Neutrophil (primary cell): ENCODE measurements around the gene PMAIP1.
A peak's percentile ranks its signal among the peaks of the same experiment; 100 is the strongest.
"Not testable (repeated sequence)": the region's sequence is repeated elsewhere in the genome, so short reads cannot be mapped to it uniquely, and the experiment has no call there.

ENCODE experiments used
- H3K27ac ChIP-seq: fragments of 200-600 bp; sonication (generic); 2 replicates; pipeline ENCODE4 v1.5.1; 2016; ENCODE audit warnings: mild to moderate bottlenecking, moderate library complexity
- H3K27me3 ChIP-seq: fragments of 200-600 bp; sonication (generic); 2 replicates; pipeline ENCODE4 v1.6.0; 2016; ENCODE audit warnings: mild to moderate bottlenecking
- H3K36me3 ChIP-seq: fragments of 200-600 bp; sonication (generic); 2 replicates; pipeline ENCODE4 v1.5.1; 2017
- H3K4me1 ChIP-seq, 2 experiments: fragments of 200-600 bp in 1 of 2; sonication (generic) in 1 of 2; 1 replicate in 1 of 2; 2 replicates in 1 of 2; pipeline versions ENCODE4 v1.5.1 to v1.6.1; 2013 to 2016; ENCODE audit warnings: low read depth in 1 of 2, low read length in 1 of 2, mild to moderate bottlenecking in 1 of 2, moderate library complexity in 1 of 2; ENCODE audit not compliant: control insufficient read depth in 1 of 2, insufficient read depth in 1 of 2
- H3K4me3 ChIP-seq, 2 experiments: fragments of 200-600 bp in 1 of 2; sonication (generic) in 1 of 2; 1 replicate in 1 of 2; 2 replicates in 1 of 2; pipeline ENCODE4 v1.5.1; 2013 to 2016; ENCODE audit warnings: low read depth in 1 of 2, low read length in 1 of 2, mild to moderate bottlenecking in 1 of 2, moderate library complexity in 1 of 2
- H3K9me3 ChIP-seq: fragments of 200-600 bp; sonication (generic); 2 replicates; pipeline ENCODE4 v1.5.1; 2016
- TF ChIP-seq, protein P1 (sequence below): fragments of 200-600 bp; sonication (generic); IDR thresholded peaks from 2 replicates; pipeline ENCODE4 v1.5.1; 2016; ENCODE audit warnings: antibody characterized with exemption

PMAIP1 gene

DNA sequence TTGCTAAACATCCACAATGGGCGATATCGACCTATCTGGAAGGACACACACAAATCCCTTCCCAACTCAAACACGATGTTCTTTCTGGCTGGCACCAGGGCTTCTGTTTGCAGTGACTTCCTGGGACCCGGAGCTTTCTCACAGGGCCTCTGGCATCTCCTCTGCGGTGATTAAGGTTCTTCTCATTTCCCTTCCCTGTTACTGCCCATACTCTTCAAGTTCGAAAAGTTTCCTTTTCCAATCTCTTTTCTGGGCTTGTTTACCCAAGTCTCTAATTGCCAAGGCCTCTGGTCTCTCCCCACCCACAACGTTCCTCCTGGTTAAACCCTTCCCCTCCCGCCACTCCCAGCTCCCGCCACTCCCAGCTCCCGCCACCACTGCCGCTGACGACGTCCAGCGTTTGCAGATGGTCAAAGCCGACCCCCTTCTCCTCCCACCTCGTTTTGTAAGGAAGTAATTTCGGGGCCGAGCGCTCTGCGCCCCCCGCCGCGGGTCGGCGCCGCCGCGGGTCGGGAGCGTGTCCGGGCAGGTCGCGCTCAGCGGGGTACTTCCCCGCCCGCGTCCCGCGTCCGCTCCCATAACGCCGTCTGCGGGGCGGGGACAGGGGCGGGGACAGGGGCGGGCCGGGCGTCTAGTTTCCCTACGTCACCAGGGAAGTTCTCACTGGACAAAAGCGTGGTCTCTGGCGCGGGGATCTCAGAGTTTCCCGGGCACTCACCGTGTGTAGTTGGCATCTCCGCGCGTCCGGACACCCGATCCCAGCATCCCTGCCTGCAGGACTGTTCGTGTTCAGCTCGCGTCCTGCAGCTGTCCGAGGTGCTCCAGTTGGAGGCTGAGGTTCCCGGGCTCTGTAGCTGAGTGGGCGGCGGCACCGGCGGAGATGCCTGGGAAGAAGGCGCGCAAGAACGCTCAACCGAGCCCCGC is at the start of gene PMAIP1:
Gene PMAIP1 (plus strand): TSS at position 699 of the 924 bp plus-strand sequence. CDS start 182 bp downstream, at position 881.
- Histone ChIP-seq H3K4me1 (peaks cover 29 to 35% of the 10 kb centered on the region in 2 experiments), H3K27me3 (no peaks in the 10 kb centered on the region), H3K4me3 (peak within 1 kb of the TSS; percentile 80 to 97), H3K9me3 (no peaks in the 10 kb centered on the region), H3K27ac (peak within 1 kb of the TSS; percentile 93), H3K36me3 (peaks cover 6% of the 10 kb centered on the region)
- TF ChIP-seq, protein P1, sequence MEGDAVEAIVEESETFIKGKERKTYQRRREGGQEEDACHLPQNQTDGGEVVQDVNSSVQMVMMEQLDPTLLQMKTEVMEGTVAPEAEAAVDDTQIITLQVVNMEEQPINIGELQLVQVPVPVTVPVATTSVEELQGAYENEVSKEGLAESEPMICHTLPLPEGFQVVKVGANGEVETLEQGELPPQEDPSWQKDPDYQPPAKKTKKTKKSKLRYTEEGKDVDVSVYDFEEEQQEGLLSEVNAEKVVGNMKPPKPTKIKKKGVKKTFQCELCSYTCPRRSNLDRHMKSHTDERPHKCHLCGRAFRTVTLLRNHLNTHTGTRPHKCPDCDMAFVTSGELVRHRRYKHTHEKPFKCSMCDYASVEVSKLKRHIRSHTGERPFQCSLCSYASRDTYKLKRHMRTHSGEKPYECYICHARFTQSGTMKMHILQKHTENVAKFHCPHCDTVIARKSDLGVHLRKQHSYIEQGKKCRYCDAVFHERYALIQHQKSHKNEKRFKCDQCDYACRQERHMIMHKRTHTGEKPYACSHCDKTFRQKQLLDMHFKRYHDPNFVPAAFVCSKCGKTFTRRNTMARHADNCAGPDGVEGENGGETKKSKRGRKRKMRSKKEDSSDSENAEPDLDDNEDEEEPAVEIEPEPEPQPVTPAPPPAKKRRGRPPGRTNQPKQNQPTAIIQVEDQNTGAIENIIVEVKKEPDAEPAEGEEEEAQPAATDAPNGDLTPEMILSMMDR: peak; percentile 51

DNA sequence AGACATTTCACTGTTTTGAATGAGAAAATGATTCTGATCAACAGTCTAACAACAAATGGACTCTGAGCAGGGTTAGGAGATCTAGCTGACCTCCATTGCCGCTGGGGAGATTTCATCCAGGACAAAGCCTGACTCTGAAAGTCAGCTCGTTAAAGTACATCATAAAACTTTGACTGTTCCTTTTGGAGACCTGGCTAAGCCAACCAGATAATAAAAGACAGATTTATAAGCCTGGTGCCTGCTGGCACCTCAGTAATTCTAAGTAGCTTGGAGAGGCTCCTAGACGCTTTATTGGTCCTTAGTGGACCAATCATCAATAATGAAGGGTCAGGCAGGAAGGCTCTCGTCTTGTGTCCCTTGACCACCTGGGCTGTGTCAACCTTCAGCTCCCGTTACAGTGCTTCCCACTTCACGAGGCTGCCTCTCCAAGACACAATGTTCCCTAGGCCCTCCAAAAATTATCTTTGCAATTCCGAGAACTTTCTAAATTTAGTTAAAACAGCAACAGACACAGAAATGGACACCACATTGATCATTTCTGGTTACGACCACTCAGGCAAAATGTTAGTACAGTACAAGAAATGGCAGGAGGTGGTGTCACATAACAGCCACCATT is 47.9 kb upstream of the PMAIP1 start:
- H3K27me3 ChIP-seq: no peaks in the 10 kb centered on the region
- no peak overlapping the region for H3K4me3 ChIP-seq
- H3K9me3 ChIP-seq: no peaks in the 10 kb centered on the region
- TF ChIP-seq, protein P1: no peak
- H3K27ac ChIP-seq: no peak overlapping the region
- no peaks in the 10 kb centered on the region for H3K36me3 ChIP-seq
- no peaks in the 10 kb centered on the region for H3K4me1 ChIP-seq

GRCh38 chr18:59852548-59852947 is 47.2 kb upstream of the PMAIP1 start:
- H3K27ac ChIP-seq: no peak overlapping the region
- TF ChIP-seq, protein P1: no peak
- H3K9me3 ChIP-seq: no peaks in the 10 kb centered on the region
- no peaks in the 10 kb centered on the region for H3K36me3 ChIP-seq
- H3K4me1 ChIP-seq: peaks cover 0 to 3% of the 10 kb centered on the region in 2 experiments
- H3K27me3 ChIP-seq: no peaks in the 10 kb centered on the region
- H3K4me3 ChIP-seq: no peak overlapping the region

DNA sequence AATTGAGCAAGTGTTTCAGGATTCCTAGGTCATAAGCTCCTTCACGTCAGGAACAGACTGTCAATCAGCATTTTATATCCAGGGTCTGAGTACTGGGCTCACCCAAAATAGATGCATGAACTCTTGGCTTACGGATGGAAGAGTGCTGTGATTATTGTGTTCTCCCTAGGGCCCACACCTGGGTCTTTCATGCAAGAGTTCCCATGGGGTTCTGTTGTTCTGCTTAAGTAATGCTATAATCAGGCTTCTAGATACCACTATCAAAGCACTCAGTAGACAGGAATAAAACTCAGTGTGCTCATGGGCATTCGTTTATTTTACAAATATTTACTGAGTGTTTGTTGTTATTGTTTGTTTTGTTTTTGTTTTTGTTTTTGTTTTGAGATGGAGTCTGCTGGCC is 46.4 kb upstream of the PMAIP1 start:
- Histone ChIP-seq H3K27me3 (no peaks in the 10 kb centered on the region), H3K4me1 (peaks cover 0 to 8% of the 10 kb centered on the region in 2 experiments), H3K4me3 (no peak overlapping the region), H3K27ac (no peak overlapping the region), H3K9me3 (no peaks in the 10 kb centered on the region), H3K36me3 (no peaks in the 10 kb centered on the region)
- TF ChIP-seq, protein P1: no peak

- not testable (repeated sequence) for H3K4me1 ChIP-seq, H3K27ac ChIP-seq, H3K36me3 ChIP-seq, H3K27me3 ChIP-seq, H3K9me3 ChIP-seq, H3K4me3 ChIP-seq
Observed at GRCh38 chr18:59853988-59854387, 45.8 kb upstream of the PMAIP1 start.

DNA sequence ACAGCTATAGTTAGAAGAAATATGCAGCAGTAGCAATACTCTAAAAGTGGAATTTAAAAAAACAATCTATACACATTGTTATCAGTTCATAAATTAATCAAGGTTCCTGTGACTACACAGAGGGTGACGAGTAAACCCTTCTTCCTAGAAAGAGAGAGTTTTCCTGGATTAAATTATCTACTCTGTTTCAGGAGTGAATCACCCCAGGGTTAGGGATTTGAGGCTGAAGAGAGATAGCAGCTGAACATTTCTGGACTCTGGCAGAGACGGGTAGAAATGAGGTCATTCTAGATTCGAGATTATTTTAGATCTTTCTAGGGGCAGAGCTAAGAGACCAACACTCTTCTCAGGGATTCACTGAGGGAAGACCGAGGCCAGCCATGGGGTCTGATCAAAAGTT is 38.8 kb upstream of the PMAIP1 start:
- TF ChIP-seq, protein P1: no peak
- H3K4me3 ChIP-seq: no peak overlapping the region

More for the DNA sequence above, 38.8 kb upstream of the PMAIP1 start:
- H3K4me1 ChIP-seq: peaks cover 0 to 8% of the 10 kb centered on the region in 2 experiments
- H3K27me3 ChIP-seq: no peaks in the 10 kb centered on the region
- H3K9me3 ChIP-seq: no peaks in the 10 kb centered on the region
- H3K27ac ChIP-seq: no peak overlapping the region
- H3K36me3 ChIP-seq: no peaks in the 10 kb centered on the region
